Endometrial microvascular endothelial cells (primary cell): ENCODE data around the gene POLR1D. TPM values are rescaled to one million over a fixed set of nuclear protein-coding genes. Genes with fewer than 3 reads are reported as not detected.
"Not testable (repeated sequence)": the region's sequence is repeated elsewhere in the genome, so short reads cannot be mapped to it uniquely, and the experiment has no call there.

Source experiments
- in situ Hi-C: cut with HindIII; loops from 2 replicates; pipeline ENCODE4 v1.10.0; 2017; ENCODE audit warnings: low sequenced_read_pairs, low pct_unique_long_range_greater_than_20kb; ENCODE audit errors: inconsistent ontology term
- total RNA-seq: library from RNA; depleted of rRNA; stranded (reverse); fragments of >200 nt; gene quantifications from one replicate; pipeline ENCODE4 v1.2.3, GENCODE V29; 2015; ENCODE audit errors: inconsistent ontology term

POLR1D gene
- total RNA-seq, 1 donor from 2014 or later: 82.2 TPM

- in situ Hi-C loops: no loop called here
These were observed 16.0 kb upstream of the POLR1D start for GRCh38 chr13:27605610-27606200.

DNA sequence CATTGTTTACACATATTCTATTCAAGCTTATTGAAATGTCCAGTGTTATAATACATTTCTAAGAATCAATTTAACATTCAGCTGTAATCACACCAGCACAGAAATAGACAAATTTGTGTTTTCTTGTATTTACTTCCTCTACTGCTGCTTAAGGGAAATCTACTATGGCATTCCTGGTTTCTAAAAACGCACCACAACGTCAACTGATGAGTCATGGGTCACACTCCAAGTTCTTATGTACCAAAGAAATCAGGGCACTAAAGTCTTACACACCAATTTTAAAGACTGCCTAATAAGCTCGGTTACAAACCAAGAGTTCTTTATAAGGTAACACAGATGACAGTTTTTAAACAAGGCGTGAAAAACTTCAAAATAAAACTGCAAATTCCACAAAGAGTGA is 14.6 kb upstream of the POLR1D start:
- in situ Hi-C loops: no loop called here

DNA sequence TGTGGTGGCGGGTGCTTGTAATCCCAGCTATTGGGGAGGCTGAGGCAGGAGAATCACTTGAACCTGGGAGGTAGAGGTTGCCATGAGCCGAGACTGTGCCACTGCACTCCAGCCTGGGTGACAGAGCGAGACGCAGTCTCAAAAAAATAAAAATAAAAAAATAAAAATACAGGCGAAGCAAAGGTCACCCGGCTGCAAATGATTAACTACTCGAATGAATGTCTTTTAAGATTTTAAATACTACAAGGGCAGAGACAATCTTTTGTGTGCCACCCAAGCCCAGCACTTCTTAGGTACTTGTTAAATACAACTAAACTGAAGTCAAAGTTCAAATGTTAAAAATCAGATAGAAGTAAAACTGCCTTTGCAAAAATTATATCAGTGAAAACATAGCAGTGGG is 8.1 kb upstream of the POLR1D start:
- in situ Hi-C loops: no loop called here

- in situ Hi-C loops: no loop called here
These were observed 3.8 kb upstream of the POLR1D start for GRCh38 chr13:27617881-27618321.

DNA sequence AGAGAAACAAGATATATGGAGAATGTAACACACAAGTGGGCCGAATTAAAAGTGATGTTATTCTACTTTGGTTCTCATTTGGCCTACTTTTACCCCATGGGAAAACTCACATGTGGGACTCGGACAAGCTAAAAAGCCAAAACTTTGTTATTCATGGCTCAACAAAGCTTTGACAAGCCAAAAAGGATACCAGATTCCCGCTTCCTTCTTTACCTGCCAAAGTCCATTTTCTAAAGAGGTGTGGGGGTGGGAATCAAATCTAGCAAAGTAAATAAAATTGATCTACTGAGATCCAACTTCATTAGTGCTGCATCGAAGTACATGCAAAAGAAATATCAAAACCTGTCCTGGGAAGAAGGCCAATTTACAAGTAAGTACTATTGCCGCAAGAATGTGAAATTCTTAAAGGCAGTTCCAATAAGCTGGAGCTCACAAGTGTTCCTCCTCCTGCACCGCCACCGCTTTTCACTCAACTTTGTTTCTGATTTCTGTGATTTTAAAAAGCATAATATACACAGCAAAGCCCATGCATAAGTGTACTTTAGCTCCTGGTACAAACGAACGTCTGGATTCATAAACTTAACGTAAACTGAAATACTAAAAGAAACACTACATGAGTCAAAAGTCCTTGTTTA is 2.5 kb upstream of the POLR1D start:
- in situ Hi-C loops: no loop called here

- in situ Hi-C loops: no loop called here
These were observed 1.8 kb upstream of the POLR1D start for GRCh38 chr13:27619728-27620376.

GRCh38 chr13:27620377-27621115 is 1.1 kb upstream of the POLR1D start, which contains the start of gene LNX2:
TSS of gene LNX2 (minus strand) at chr13:27620529. CDS start at chr13:27581703, 38,826 bp downstream.
- in situ Hi-C loops: no loop called here

GRCh38 chr13:27621116-27621365 is 651 bp upstream of the POLR1D start:
- in situ Hi-C loops: no loop called here

- in situ Hi-C loops: no loop called here
These were observed 569 bp downstream of the POLR1D start for GRCh38 chr13:27622102-27622820.

- in situ Hi-C loops: no loop called here
These were observed 1.2 kb downstream of the POLR1D start for GRCh38 chr13:27622881-27623280.

- in situ Hi-C loops: no loop called here
These were observed 2.4 kb downstream of the POLR1D start for GRCh38 chr13:27624071-27624470.

GRCh38 chr13:27625839-27626238 is 4.1 kb downstream of the POLR1D start:
- in situ Hi-C loops: no loop called here

- in situ Hi-C loops: no loop called here
These were observed 5.7 kb downstream of the POLR1D start for GRCh38 chr13:27627380-27627779.

DNA sequence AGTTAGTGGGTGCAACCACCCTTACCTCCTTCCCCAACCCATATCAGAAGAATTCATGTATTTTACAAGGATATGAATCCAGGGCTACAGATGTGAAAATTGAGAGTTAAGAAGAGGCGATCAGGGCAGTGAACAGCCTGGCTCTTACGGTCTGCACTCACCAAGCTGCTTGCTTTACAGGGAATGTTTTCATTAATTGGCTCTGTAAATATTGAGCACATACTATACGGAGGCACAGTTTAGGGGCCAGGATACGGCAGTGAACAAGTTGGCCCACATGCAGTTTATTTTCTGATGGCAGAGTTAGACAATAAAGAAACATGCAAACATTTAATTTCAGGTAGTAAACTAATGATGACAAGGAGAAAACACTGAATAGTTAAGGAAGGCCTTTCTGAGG is 6.4 kb downstream of the POLR1D start:
- in situ Hi-C loops: no loop called here

- in situ Hi-C loops: not testable (repeated sequence)
These were observed 7.1 kb downstream of the POLR1D start for GRCh38 chr13:27628766-27629165.

DNA sequence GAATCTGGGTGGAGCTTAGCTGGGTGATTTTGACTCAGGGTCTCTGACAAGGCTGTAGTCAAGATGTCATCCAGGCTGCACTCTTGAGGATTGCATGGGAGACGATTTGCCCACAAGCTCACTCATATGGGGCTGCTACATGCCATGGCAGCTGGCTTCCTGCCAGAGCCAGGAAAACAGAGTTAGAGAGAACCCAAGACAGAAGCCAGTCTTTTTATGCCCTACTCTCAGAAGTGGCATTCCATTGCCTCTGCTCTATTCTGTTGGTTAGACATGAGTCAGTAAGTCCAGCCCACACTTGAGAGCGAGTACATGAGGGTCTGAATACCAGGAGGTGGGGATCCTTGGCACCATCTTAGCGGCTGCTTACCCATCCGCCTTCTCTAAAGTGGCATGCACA is 9.5 kb downstream of the POLR1D start:
- in situ Hi-C loops: no loop called here

DNA sequence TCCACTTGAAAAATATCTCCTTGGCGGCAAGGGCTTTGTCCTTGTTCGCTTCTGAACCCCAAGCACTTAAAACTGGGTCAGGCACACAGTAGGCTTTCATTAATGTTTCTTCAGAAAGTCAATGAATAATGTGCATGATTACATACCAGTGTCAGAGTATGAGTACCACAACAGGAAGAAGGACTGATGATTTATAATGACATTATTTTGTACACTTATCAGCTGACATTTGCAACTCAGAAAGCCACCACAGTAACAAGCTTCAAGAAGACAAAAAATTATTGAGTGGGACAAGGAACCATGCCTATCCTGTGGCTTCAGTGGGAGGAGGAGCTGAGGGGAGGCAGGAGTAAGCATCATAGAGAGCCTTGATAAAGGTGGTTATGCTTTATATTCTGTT is 10.0 kb downstream of the POLR1D start:
- in situ Hi-C loops: no loop called here

- in situ Hi-C loops: no loop called here
These were observed 10.5 kb downstream of the POLR1D start for GRCh38 chr13:27632214-27632613.

DNA sequence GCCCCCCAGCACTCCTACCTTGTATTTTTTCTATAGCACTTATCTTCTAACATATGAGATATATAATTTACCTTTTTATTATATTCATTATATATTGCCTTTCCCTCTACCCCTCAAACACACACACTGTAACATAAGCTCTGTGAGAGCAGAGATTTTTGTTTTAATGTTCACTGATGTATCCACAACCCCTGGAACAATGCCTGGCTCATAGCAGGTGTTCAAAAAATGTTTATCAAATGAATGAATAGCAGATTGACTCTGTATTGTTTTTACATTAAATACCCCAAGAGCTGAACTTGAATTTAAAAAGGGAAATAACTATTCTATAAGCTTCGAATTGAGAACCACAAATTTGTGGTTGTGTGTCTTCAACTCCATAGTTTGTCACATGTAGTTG is 11.0 kb downstream of the POLR1D start:
- in situ Hi-C loops: no loop called here
